Keratinocyte (primary cell): Measurements from ENCODE around the gene MERTK.

Source experiments
- EZH2 ChIP-seq: IDR thresholded peaks from one replicate; pipeline ENCODE4 v1.6.1; 2012; ENCODE audit warnings: inconsistent platforms, mild to moderate bottlenecking, low read length, moderate library complexity
- TF ChIP-seq, protein P1 (sequence below), 3 experiments: IDR thresholded peaks in 1 of 3; conservative IDR thresholded peaks in 1 of 3; optimal IDR thresholded peaks in 1 of 3; 2 replicates in 2 of 3; 3 replicates in 1 of 3; pipeline versions ENCODE3 to v1.5.1; 2011; ENCODE audit warnings: low read length in 3 of 3, mild to moderate bottlenecking in 3 of 3, moderate library complexity in 2 of 3, control low read depth in 1 of 3, inconsistent platforms in 1 of 3; ENCODE audit not compliant: insufficient read depth in 2 of 3; ENCODE audit errors: extremely low read depth in 1 of 3

DNA sequence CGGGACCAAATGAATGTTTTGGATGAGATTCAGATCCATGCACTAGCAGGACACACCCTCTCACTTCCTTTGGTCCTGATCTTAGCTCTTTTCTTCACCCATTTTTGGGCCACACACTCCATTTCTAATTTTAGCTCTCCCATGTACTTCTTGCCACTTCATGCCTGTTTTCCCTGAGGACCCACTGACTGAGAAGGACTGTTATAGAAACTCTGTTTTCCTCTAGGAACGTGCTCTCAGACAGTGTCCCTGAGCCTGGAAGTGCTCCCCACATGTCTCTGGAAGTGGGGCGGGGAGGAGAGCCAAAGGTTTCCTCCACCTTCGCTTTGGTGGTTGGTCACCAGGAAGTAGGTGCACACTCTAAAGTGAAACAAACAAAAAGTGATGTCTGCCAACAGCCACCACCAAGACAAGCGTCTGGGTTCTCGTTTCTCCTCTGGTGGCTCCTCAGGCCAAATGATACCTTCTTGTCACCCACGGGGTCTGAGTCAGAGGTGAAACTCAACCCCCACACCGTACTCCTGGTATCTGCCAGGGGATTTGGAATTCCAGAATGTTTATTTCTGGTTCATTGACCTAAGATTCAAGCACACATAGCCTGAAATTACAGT, 74.7 kb downstream of the MERTK start:
- TF ChIP-seq EZH2, result no peak
- TF ChIP-seq, protein P1, sequence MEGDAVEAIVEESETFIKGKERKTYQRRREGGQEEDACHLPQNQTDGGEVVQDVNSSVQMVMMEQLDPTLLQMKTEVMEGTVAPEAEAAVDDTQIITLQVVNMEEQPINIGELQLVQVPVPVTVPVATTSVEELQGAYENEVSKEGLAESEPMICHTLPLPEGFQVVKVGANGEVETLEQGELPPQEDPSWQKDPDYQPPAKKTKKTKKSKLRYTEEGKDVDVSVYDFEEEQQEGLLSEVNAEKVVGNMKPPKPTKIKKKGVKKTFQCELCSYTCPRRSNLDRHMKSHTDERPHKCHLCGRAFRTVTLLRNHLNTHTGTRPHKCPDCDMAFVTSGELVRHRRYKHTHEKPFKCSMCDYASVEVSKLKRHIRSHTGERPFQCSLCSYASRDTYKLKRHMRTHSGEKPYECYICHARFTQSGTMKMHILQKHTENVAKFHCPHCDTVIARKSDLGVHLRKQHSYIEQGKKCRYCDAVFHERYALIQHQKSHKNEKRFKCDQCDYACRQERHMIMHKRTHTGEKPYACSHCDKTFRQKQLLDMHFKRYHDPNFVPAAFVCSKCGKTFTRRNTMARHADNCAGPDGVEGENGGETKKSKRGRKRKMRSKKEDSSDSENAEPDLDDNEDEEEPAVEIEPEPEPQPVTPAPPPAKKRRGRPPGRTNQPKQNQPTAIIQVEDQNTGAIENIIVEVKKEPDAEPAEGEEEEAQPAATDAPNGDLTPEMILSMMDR (optimal IDR thresholded peaks at IDR 0.05 in 1 of 3, IDR thresholded peaks at IDR 0.05 in 1 of 3, conservative IDR thresholded peaks at IDR 0.05 in 1 of 3; ENCODE audit: extremely low read depth in 1 of 3, insufficient read depth in 2 of 3, low read length in 3 of 3), result no peak
